Measurements from ENCODE around the gene TULP4. TPM values are rescaled to one million over a fixed set of nuclear protein-coding genes. Genes with fewer than 3 reads are reported as not detected.
A peak's percentile ranks its signal among the peaks of the same experiment; 100 is the strongest.
"Not testable (repeated sequence)": the region's sequence is repeated elsewhere in the genome, so short reads cannot be mapped to it uniquely, and the experiment has no call there.

TULP4 gene
- total and polyA plus RNA-seq, 4 donors, result 30.9 to 403 (median 84.8) TPM

- not testable (repeated sequence) for H3K27ac ChIP-seq (ENCODE audit: low read depth, low read length); H3K4me3 ChIP-seq (ENCODE audit: low read depth, low read length); H3K9me3 ChIP-seq (ENCODE audit: control insufficient read depth, insufficient read depth, low read length)
Observed at GRCh38 chr6:158350731-158351130, 38.5 kb downstream of the TULP4 start.

DNA sequence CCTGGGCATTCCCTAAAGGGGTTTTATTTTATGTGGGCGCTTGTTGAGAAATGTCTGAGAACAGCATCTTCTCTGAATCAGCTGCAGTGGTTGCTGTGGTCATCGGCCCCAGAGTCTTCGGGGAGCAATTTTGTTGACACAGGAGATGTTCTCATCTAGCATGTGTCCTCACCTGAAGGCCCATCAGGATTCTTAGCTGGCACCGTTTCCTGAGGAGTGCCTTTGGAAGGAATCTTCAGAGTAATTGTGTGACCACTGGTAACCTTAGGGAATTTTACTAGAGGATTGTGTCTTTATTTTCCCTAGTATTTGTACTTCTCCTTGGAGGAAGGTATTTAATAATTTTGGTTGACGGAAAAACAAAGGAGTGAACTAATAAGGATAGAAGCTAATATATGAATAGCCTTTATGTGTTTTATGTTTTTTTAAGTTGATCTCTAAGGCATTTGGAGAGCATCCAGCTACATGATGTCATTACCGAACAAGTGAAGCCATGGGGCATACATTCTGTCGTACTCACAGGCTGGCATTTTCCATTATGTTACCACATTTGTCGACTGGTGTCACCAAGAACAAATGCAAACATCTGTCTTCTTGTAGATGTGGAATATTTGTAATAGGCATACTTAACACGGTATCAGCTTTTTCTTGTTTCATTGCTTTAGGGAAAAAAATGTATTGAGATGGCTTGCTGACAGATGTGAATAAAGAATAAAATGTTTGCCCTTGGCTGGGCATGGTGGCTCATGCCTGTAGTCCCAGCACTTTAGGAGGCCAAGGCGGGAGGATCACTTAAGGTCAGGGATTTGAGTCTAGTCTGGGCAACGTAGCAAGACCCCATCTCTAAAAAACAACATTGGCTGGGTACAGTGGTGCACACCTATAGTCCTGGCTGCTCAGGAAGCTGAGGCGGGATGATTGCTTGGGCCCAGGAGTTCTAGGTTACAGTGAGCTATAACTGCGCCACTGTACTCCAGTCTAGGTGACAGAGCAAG is 41.9 kb downstream of the TULP4 start:
- WGBS (ENCODE audit: insufficient coverage), result 77% methylated on average over 8 of the region's 13 CpGs
- Histone ChIP-seq H3K4me3 (ENCODE audit: low read depth, low read length) (no peak overlapping the region), H3K27me3 (ENCODE audit: control insufficient read depth, insufficient read depth, low read length) (no peaks in the 10 kb centered on the region), H3K9me3 (ENCODE audit: control insufficient read depth, insufficient read depth, low read length) (no peaks in the 10 kb centered on the region), H3K27ac (ENCODE audit: low read depth, low read length) (no peak overlapping the region), H3K4me1 (ENCODE audit: control insufficient read depth, insufficient read depth, low read length) (peaks cover 7% of the 10 kb centered on the region), H3K36me3 (ENCODE audit: control insufficient read depth, insufficient read depth, low read length) (peaks cover 1% of the 10 kb centered on the region)
- DNase-seq (ENCODE audit: low read depth in 4 of 6, low spot score in 6 of 6), result peak in 2 of 6 donors; percentile 30 to 45

More at GRCh38 chr6:158350731-158351130, 38.5 kb downstream of the TULP4 start:
- 100% methylated on average over 7 of the region's 7 CpGs for WGBS (ENCODE audit: insufficient coverage)
- H3K36me3 ChIP-seq (ENCODE audit: control insufficient read depth, insufficient read depth, low read length); H3K27me3 ChIP-seq (ENCODE audit: control insufficient read depth, insufficient read depth, low read length); H3K4me1 ChIP-seq (ENCODE audit: control insufficient read depth, insufficient read depth, low read length); DNase-seq (ENCODE audit: low read depth in 4 of 6, low spot score in 6 of 6): not testable (repeated sequence)

GRCh38 chr6:158356586-158357546 is 44.6 kb downstream of the TULP4 start:
- no peaks in the 10 kb centered on the region for H3K27me3 ChIP-seq (ENCODE audit: control insufficient read depth, insufficient read depth, low read length)
- DNase-seq (ENCODE audit: low read depth in 4 of 6, low spot score in 6 of 6), result no peak
- H3K4me1 ChIP-seq (ENCODE audit: control insufficient read depth, insufficient read depth, low read length), result peaks cover 7% of the 10 kb centered on the region
- no peaks in the 10 kb centered on the region for H3K36me3 ChIP-seq (ENCODE audit: control insufficient read depth, insufficient read depth, low read length)
- no peak overlapping the region for H3K4me3 ChIP-seq (ENCODE audit: low read depth, low read length)
- H3K27ac ChIP-seq (ENCODE audit: low read depth, low read length), result no peak overlapping the region
- WGBS (ENCODE audit: insufficient coverage), result 92% methylated on average over 3 of the region's 12 CpGs
- H3K9me3 ChIP-seq (ENCODE audit: control insufficient read depth, insufficient read depth, low read length), result no peaks in the 10 kb centered on the region

- H3K9me3 ChIP-seq (ENCODE audit: control insufficient read depth, insufficient read depth, low read length), result no peaks in the 10 kb centered on the region
- WGBS (ENCODE audit: insufficient coverage), result 95% methylated on average over 4 of the region's 7 CpGs
Observed at GRCh38 chr6:158357570-158358216, 45.4 kb downstream of the TULP4 start.

DNA sequence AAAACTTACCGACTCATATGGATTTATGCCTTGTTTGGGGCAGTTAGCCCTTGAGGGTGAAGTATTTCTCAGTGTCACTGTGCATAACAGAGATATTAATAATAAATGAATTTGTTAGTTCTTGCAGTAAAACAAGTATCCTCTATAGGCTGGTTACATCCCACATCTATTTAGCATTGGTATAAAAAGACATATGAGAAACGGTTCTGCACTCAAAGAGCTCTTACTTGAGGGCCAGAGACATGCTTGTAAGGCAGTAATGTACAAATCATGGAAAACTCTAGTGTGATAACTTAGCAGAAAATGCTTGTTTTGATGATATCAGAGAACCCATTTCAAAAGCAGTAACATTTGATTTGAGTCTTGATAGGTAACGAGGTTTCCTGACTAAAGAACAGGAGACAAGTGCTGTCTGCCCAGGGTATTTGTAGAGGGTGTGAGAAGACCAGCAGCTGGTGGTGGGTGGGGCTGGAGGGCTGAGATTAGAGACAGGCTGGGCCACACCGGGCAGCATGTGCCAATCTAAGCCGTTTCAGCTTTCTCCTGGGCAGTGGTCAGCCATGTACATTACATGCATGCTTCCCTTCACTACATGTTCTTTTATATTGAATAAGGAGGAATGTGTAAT is 46.3 kb downstream of the TULP4 start:
- Histone ChIP-seq H3K4me1 (ENCODE audit: control insufficient read depth, insufficient read depth, low read length) (peaks cover 7% of the 10 kb centered on the region), H3K27ac (ENCODE audit: low read depth, low read length) (no peak overlapping the region), H3K4me3 (ENCODE audit: low read depth, low read length) (no peak overlapping the region), H3K9me3 (ENCODE audit: control insufficient read depth, insufficient read depth, low read length) (no peaks in the 10 kb centered on the region), H3K27me3 (ENCODE audit: control insufficient read depth, insufficient read depth, low read length) (no peaks in the 10 kb centered on the region), H3K36me3 (ENCODE audit: control insufficient read depth, insufficient read depth, low read length) (no peaks in the 10 kb centered on the region)
- no peak for DNase-seq (ENCODE audit: low read depth in 4 of 6, low spot score in 6 of 6)
- 65% methylated on average over 2 of the region's 5 CpGs for WGBS (ENCODE audit: insufficient coverage)

More at GRCh38 chr6:158357570-158358216, 45.4 kb downstream of the TULP4 start:
- Histone ChIP-seq H3K27me3 (ENCODE audit: control insufficient read depth, insufficient read depth, low read length) (no peaks in the 10 kb centered on the region), H3K4me1 (ENCODE audit: control insufficient read depth, insufficient read depth, low read length) (peaks cover 7% of the 10 kb centered on the region), H3K36me3 (ENCODE audit: control insufficient read depth, insufficient read depth, low read length) (no peaks in the 10 kb centered on the region), H3K27ac (ENCODE audit: low read depth, low read length) (no peak overlapping the region), H3K4me3 (ENCODE audit: low read depth, low read length) (no peak overlapping the region)
- no peak for DNase-seq (ENCODE audit: low read depth in 4 of 6, low spot score in 6 of 6)

- peaks cover 7% of the 10 kb centered on the region for H3K4me1 ChIP-seq (ENCODE audit: control insufficient read depth, insufficient read depth, low read length)
- no peaks in the 10 kb centered on the region for H3K27me3 ChIP-seq (ENCODE audit: control insufficient read depth, insufficient read depth, low read length)
- no peak for DNase-seq (ENCODE audit: low read depth in 4 of 6, low spot score in 6 of 6)
- H3K4me3 ChIP-seq (ENCODE audit: low read depth, low read length), result no peak overlapping the region
- H3K27ac ChIP-seq (ENCODE audit: low read depth, low read length), result no peak overlapping the region
- no peaks in the 10 kb centered on the region for H3K36me3 ChIP-seq (ENCODE audit: control insufficient read depth, insufficient read depth, low read length)
- H3K9me3 ChIP-seq (ENCODE audit: control insufficient read depth, insufficient read depth, low read length), result no peaks in the 10 kb centered on the region
Observed at GRCh38 chr6:158361068-158361467, 48.8 kb downstream of the TULP4 start.

- no peaks in the 10 kb centered on the region for H3K36me3 ChIP-seq (ENCODE audit: control insufficient read depth, insufficient read depth, low read length)
- no peak for DNase-seq (ENCODE audit: low read depth in 4 of 6, low spot score in 6 of 6)
- no peaks in the 10 kb centered on the region for H3K9me3 ChIP-seq (ENCODE audit: control insufficient read depth, insufficient read depth, low read length)
- H3K27ac ChIP-seq (ENCODE audit: low read depth, low read length), result no peak overlapping the region
- no peaks in the 10 kb centered on the region for H3K27me3 ChIP-seq (ENCODE audit: control insufficient read depth, insufficient read depth, low read length)
- 96% methylated on average over 4 of the region's 5 CpGs for WGBS (ENCODE audit: insufficient coverage)
- H3K4me3 ChIP-seq (ENCODE audit: low read depth, low read length), result no peak overlapping the region
- H3K4me1 ChIP-seq (ENCODE audit: control insufficient read depth, insufficient read depth, low read length), result peaks cover 4% of the 10 kb centered on the region
Observed at GRCh38 chr6:158361961-158362669, 49.9 kb downstream of the TULP4 start.

- no peak for DNase-seq (ENCODE audit: low read depth in 4 of 6, low spot score in 6 of 6)
- Histone ChIP-seq H3K9me3 (ENCODE audit: control insufficient read depth, insufficient read depth, low read length) (no peaks in the 10 kb centered on the region), H3K36me3 (ENCODE audit: control insufficient read depth, insufficient read depth, low read length) (no peaks in the 10 kb centered on the region), H3K4me3 (ENCODE audit: low read depth, low read length) (no peak overlapping the region), H3K27me3 (ENCODE audit: control insufficient read depth, insufficient read depth, low read length) (no peaks in the 10 kb centered on the region), H3K4me1 (ENCODE audit: control insufficient read depth, insufficient read depth, low read length) (no peaks in the 10 kb centered on the region), H3K27ac (ENCODE audit: low read depth, low read length) (no peak overlapping the region)
- whole genome bisulfite sequencing (ENCODE audit: insufficient coverage), result 100% methylated on average over 4 of the region's 6 CpGs
Observed at GRCh38 chr6:158366363-158366762, 54.1 kb downstream of the TULP4 start.

All from spinal cord (tissue), 10 donors.